ENCODE data around the gene VARS2. TPM values are rescaled to one million over a fixed set of nuclear protein-coding genes. Genes with fewer than 3 reads are reported as not detected.
A peak's percentile ranks its signal among the peaks of the same experiment; 100 is the strongest.

VARS2 gene
- total RNA-seq, 1 experiment from 2014 or later: 60.3 TPM

DNA sequence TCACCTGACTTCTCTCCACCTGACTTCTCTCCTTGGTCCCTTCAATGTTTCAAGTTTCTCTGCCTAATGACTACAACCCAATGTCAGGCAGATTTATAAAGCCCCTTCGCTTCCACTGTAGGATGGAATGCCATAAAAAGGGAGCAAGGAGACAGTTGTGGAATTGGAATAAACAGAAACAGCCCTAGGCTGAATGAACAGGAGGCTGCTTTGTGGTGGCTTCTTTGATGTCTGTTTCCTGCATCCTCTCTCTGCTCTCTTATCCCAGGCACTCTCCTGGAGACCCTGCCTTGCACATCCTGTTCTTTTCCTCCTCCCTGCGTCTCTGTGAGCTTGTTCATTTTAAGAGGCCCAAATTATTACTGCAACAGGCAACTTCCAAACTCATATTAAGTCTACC is 43.7 kb downstream of the VARS2 start:
- H3K27ac ChIP-seq: no peak overlapping the region
- TF ChIP-seq, protein P1, sequence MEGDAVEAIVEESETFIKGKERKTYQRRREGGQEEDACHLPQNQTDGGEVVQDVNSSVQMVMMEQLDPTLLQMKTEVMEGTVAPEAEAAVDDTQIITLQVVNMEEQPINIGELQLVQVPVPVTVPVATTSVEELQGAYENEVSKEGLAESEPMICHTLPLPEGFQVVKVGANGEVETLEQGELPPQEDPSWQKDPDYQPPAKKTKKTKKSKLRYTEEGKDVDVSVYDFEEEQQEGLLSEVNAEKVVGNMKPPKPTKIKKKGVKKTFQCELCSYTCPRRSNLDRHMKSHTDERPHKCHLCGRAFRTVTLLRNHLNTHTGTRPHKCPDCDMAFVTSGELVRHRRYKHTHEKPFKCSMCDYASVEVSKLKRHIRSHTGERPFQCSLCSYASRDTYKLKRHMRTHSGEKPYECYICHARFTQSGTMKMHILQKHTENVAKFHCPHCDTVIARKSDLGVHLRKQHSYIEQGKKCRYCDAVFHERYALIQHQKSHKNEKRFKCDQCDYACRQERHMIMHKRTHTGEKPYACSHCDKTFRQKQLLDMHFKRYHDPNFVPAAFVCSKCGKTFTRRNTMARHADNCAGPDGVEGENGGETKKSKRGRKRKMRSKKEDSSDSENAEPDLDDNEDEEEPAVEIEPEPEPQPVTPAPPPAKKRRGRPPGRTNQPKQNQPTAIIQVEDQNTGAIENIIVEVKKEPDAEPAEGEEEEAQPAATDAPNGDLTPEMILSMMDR (conservative IDR thresholded peaks at IDR 0.05): no peak
- no peak for TF ChIP-seq EZH2 (IDR thresholded peaks at IDR 0.05; ENCODE audit: low read depth)
- H3K79me2 ChIP-seq (ENCODE audit: low read depth): no peaks in the 10 kb centered on the region
- intact Hi-C loops (cut with micrococcal nuclease; ENCODE audit: unreplicated experiment): no loop called here
- H3K9me3 ChIP-seq (ENCODE audit: insufficient read depth, low read depth): no peaks in the 10 kb centered on the region
- H3K27me3 ChIP-seq (ENCODE audit: insufficient read depth, low read depth): no peaks in the 10 kb centered on the region; the same call in 1 of the 2 replicates
- CTCF ChIA-PET: no interaction called here
- no peaks in the 10 kb centered on the region for H3K9me2 ChIP-seq (ENCODE audit: insufficient read depth)
- no peak overlapping the region for H2AFZ ChIP-seq
- H3K4me3 ChIP-seq: no peak overlapping the region
- no peaks in the 10 kb centered on the region for H3K36me3 ChIP-seq (ENCODE audit: low read depth)
- POLR2A ChIA-PET (ENCODE audit: unreplicated experiment): no interaction called here
- H4K20me1 ChIP-seq (ENCODE audit: insufficient read depth): no peaks in the 10 kb centered on the region
- no peak overlapping the region for H3K4me2 ChIP-seq
- H3K4me1 ChIP-seq (replicated peaks; ENCODE audit: insufficient read depth): peaks cover 23% of the 10 kb centered on the region
- no peak for DNase-seq
- H3F3A ChIP-seq (ENCODE audit: insufficient read depth, low read depth): peaks cover 23% of the 10 kb centered on the region; the same call in 1 of the 2 replicates
- no TSS peak for BruUV-seq (replicated peaks)

DNA sequence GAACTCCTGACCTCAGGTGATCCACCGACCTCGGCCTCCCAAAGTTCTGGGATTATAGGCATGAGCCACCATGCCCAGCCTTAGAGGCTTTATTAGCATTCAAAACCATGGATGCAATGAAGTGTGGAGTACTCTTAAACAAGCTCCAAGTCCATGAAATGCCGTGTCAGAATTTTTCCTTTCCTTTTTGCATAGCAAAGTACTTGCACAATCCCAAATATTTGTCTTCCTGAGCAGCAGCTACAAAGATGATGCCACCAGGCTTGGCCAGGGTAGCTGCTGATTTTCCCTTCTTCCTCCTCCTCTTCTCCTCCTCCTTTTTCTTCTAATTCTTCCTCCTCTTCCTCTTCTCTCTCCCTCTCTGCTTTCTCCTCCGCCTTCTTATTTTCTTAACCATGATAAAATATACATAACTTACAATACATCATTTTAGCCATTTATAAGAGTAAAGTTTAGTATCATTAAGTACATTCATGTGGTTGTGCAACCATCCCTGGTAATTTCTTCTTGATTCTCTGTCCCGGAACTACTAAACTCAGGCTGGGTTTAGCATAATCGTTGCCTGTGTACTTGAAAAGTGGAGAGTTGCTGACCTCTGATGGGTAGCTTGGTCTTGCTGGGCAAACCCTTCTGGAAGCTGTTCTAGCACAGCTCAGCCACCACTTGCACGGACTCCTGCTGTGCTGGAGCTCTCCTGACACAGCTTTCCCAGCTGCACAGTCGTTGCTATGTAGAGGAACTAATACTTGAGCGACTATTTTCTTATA is 47.1 kb downstream of the VARS2 start:
- Histone ChIP-seq H3K79me2 (ENCODE audit: low read depth) (no peaks in the 10 kb centered on the region), H3K27ac (no peak overlapping the region), H3K9me3 (ENCODE audit: insufficient read depth, low read depth) (no peaks in the 10 kb centered on the region), H3F3A (ENCODE audit: insufficient read depth, low read depth) (peaks cover 20% of the 10 kb centered on the region; the same call in 1 of the 2 replicates), H3K4me2 (0 out of 2 replicates have a peak overlapping the region, but pooled peaks have one; percentile 2), H2AFZ (no peak overlapping the region), H3K4me1 (replicated peaks; ENCODE audit: insufficient read depth) (peaks cover 21% of the 10 kb centered on the region), H3K36me3 (ENCODE audit: low read depth) (no peaks in the 10 kb centered on the region), H3K4me3 (no peak overlapping the region), H4K20me1 (ENCODE audit: insufficient read depth) (no peaks in the 10 kb centered on the region), H3K9me2 (ENCODE audit: insufficient read depth) (no peaks in the 10 kb centered on the region), H3K27me3 (ENCODE audit: insufficient read depth, low read depth) (no peaks in the 10 kb centered on the region; the same call in 1 of the 2 replicates)
- CTCF ChIA-PET: no interaction called here
- POLR2A ChIA-PET (ENCODE audit: unreplicated experiment): interaction anchor here (0.7 kb wide), 1 partner anchor 14 kb away, joined by 3 read pairs; no protein-coding TSS in a partner anchor
- TF ChIP-seq, protein P1 (conservative IDR thresholded peaks at IDR 0.05): no peak
- TF ChIP-seq EZH2 (IDR thresholded peaks at IDR 0.05; ENCODE audit: low read depth): no peak
- BruUV-seq (replicated peaks): no TSS peak
- intact Hi-C loops (cut with micrococcal nuclease; ENCODE audit: unreplicated experiment): no loop called here
- peak in 1 of 2 experiments; percentile 53 for DNase-seq

DNA sequence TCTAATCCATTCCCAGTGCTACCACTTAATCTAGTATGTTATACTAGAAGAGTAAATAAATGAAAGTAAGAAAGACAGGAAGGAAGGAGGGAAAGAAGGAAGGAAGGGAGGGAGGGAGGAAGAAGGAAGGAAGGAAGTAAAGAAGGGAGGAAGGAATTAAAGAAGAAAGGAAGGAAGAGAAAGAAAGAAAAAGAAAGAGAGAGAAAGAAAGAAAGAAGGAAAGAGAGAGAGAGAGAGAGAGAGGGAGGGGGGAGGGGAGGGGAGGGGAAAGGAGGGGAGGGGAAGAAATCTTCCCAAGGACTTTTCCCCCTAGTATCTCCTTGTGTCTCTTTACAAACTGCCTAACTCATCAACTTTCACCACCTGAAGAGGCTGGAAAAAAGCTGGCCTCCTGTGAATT is 48.7 kb downstream of the VARS2 start:
- TF ChIP-seq, protein P1 (conservative IDR thresholded peaks at IDR 0.05): no peak
- Histone ChIP-seq H3K79me2 (ENCODE audit: low read depth) (no peaks in the 10 kb centered on the region), H3K27me3 (ENCODE audit: insufficient read depth, low read depth) (no peaks in the 10 kb centered on the region; the same call in 1 of the 2 replicates), H3K4me1 (replicated peaks; ENCODE audit: insufficient read depth) (0 out of 2 replicates have a peak, but pooled peaks cover 14% of the 10 kb centered on the region), H3K4me2 (no peak overlapping the region), H3K36me3 (ENCODE audit: low read depth) (no peaks in the 10 kb centered on the region), H3K9me3 (ENCODE audit: insufficient read depth, low read depth) (no peaks in the 10 kb centered on the region), H4K20me1 (ENCODE audit: insufficient read depth) (no peaks in the 10 kb centered on the region), H2AFZ (no peak overlapping the region), H3K9me2 (ENCODE audit: insufficient read depth) (no peaks in the 10 kb centered on the region), H3F3A (ENCODE audit: insufficient read depth, low read depth) (peaks cover 17% of the 10 kb centered on the region; the same call in 1 of the 2 replicates), H3K27ac (no peak overlapping the region), H3K4me3 (no peak overlapping the region)
- no peak for DNase-seq
- ChIA-PET POLR2A (ENCODE audit: unreplicated experiment) (no interaction called here), CTCF (no interaction called here)
- no TSS peak for BruUV-seq (replicated peaks)
- intact Hi-C loops (cut with micrococcal nuclease; ENCODE audit: unreplicated experiment): no loop called here

Measured in PC-9 (cell line).